CD4-positive, alpha-beta T cell (primary cell): ENCODE results near the gene NTM. TPM values are rescaled to one million over a fixed set of nuclear protein-coding genes. Genes with fewer than 3 reads are reported as not detected.

Experiments
- ATAC-seq: fragments of 200-7000 bp; cut with Tn5 transposase; one replicate; pipeline ENCODE4 v1.10.0; 2022; ENCODE audit warnings: mild to moderate bottlenecking; ENCODE audit not compliant: poor library complexity
- CTCF ChIA-PET: fragments of 350-600 bp; sonication (Branson Sonifier 250); formaldehyde crosslinking; loops from one replicate; lab custom pipeline; 2021; ENCODE audit warnings: antibody characterized with exemption, inconsistent platforms; lab: Charles Lee
- POLR2A ChIA-PET: fragments of 350-600 bp; sonication (Branson Sonifier 250); formaldehyde crosslinking; loops from one replicate; lab custom pipeline; 2021; ENCODE audit warnings: antibody characterized with exemption, inconsistent platforms; lab: Charles Lee
- DNase-seq, 14 experiments: peaks; one replicate each; pipeline ENCODE4 v3.0.0-alpha.2; 2013 to 2020; ENCODE audit warnings: mixed read lengths in 2 of 14
- H3K27ac ChIP-seq, 2 donors: one replicate each; pipeline versions ENCODE4 v1.5.1 to v1.7.0; 2013; ENCODE audit warnings: low read length in 2 of 2, low read depth in 1 of 2, mild to moderate bottlenecking in 1 of 2
- H3K27me3 ChIP-seq, 2 experiments: 1 replicate in 1 of 2; 2 replicates in 1 of 2; pipeline versions ENCODE4 v1.6.1 to v1.7.0; 2013; ENCODE audit warnings: low read length in 2 of 2, control low read depth in 1 of 2, mild to moderate bottlenecking in 1 of 2, moderate library complexity in 1 of 2; ENCODE audit not compliant: insufficient read depth in 2 of 2, control insufficient read depth in 1 of 2
- H3K36me3 ChIP-seq: one replicate; pipeline ENCODE4 v1.6.1; 2013; ENCODE audit warnings: low read length, control low read depth; ENCODE audit not compliant: insufficient read depth
- H3K4me1 ChIP-seq: one replicate; pipeline ENCODE4 v1.6.1; 2013; ENCODE audit warnings: low read length, control low read depth; ENCODE audit not compliant: insufficient read depth
- H3K4me3 ChIP-seq: one replicate; pipeline ENCODE4 v1.5.1; 2013; ENCODE audit warnings: mild to moderate bottlenecking, low read length, moderate library complexity
- H3K9me3 ChIP-seq, 2 experiments: 1 replicate in 1 of 2; 2 replicates in 1 of 2; pipeline versions ENCODE4 v1.6.1 to v1.7.0; 2013; ENCODE audit warnings: low read length in 2 of 2, mild to moderate bottlenecking in 2 of 2, control low read depth in 1 of 2, moderate library complexity in 1 of 2; ENCODE audit not compliant: control insufficient read depth in 1 of 2, insufficient read depth in 1 of 2
- H3K27ac Mint-ChIP-seq: one replicate; pipeline ENCODE4 v1.8.0; 2020; ENCODE audit warnings: mixed read lengths
- H3K27me3 Mint-ChIP-seq: one replicate; pipeline ENCODE4 v1.8.0; 2021; ENCODE audit warnings: mixed read lengths
- H3K36me3 Mint-ChIP-seq: one replicate; pipeline ENCODE4 v1.8.0; 2021; ENCODE audit warnings: low read depth, mixed read lengths
- H3K4me1 Mint-ChIP-seq: one replicate; pipeline ENCODE4 v1.8.0; 2021; ENCODE audit warnings: low read depth, mixed read lengths
- H3K4me3 Mint-ChIP-seq: one replicate; pipeline ENCODE4 v1.8.0; 2020; ENCODE audit warnings: mild to moderate bottlenecking, mixed read lengths
- H3K9me3 Mint-ChIP-seq: one replicate; pipeline ENCODE4 v1.8.0; 2020; ENCODE audit warnings: mixed read lengths
- intact Hi-C, 2 experiments: fragments of 100-400 bp; cut with DNase I in 1 of 2; cut with micrococcal nuclease in 1 of 2; formaldehyde crosslinking; loops; one replicate each; pipeline versions ENCODE4 v1.15.1 to v1.9.0; 2023 to 2025; cut with DNase I, micrococcal nuclease
- total RNA-seq, 174 experiments: library from RNA in 2 of 174; stranded (reverse) in 2 of 174; gene quantifications; one replicate each; pipeline ENCODE4 v1.2.3 and lab custom pipeline; 2021 to 2026
- TF ChIP-seq, protein P1 (sequence below): fragments of 200-600 bp; IDR thresholded peaks from one replicate; pipeline ENCODE4 v1.8.0; 2022; ENCODE audit warnings: antibody characterized with exemption, mild to moderate bottlenecking

Gene NTM
- total RNA-seq, 2 experiments from 2014 or later, result not detected

DNA sequence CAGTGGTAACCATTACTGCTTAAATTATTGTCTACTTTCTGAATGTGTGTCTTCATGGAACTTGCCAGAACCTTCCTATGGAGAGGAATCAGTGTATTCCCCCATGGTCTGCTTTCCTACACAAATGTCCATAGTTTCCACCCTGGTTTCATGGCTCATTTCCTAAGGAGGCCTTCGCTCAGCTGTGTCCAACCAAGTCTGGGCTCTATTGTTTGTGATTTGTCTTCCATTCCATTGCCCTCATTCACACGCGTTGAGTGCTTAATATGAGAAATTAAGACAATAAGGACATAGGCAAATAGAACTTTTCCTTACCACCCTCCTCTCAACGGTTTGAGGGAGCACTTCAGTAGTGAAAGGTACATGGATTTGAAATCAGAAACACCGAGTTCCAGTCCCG is 510.6 kb downstream of the NTM start:
- no peak overlapping the region for H3K4me3 Mint-ChIP-seq
- no peak for ATAC-seq
- no peaks in the 10 kb centered on the region for H3K27me3 Mint-ChIP-seq
- Histone ChIP-seq H3K4me3 (no peak overlapping the region), H3K4me1 (no peaks in the 10 kb centered on the region), H3K9me3 (peaks cover 0 to 10% of the 10 kb centered on the region in 2 experiments), H3K36me3 (no peaks in the 10 kb centered on the region), H3K27me3 (no peaks in the 10 kb centered on the region), H3K27ac (no peak overlapping the region)
- POLR2A ChIA-PET, result no interaction called here
- CTCF ChIA-PET, result no interaction called here
- no peaks in the 10 kb centered on the region for H3K9me3 Mint-ChIP-seq
- no peaks in the 10 kb centered on the region for H3K36me3 Mint-ChIP-seq
- TF ChIP-seq, protein P1, sequence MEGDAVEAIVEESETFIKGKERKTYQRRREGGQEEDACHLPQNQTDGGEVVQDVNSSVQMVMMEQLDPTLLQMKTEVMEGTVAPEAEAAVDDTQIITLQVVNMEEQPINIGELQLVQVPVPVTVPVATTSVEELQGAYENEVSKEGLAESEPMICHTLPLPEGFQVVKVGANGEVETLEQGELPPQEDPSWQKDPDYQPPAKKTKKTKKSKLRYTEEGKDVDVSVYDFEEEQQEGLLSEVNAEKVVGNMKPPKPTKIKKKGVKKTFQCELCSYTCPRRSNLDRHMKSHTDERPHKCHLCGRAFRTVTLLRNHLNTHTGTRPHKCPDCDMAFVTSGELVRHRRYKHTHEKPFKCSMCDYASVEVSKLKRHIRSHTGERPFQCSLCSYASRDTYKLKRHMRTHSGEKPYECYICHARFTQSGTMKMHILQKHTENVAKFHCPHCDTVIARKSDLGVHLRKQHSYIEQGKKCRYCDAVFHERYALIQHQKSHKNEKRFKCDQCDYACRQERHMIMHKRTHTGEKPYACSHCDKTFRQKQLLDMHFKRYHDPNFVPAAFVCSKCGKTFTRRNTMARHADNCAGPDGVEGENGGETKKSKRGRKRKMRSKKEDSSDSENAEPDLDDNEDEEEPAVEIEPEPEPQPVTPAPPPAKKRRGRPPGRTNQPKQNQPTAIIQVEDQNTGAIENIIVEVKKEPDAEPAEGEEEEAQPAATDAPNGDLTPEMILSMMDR, result no peak
- H3K4me1 Mint-ChIP-seq, result no peaks in the 10 kb centered on the region
- no peak overlapping the region for H3K27ac Mint-ChIP-seq
- DNase-seq, result no peak
- intact Hi-C loops, result no loop called here

DNA sequence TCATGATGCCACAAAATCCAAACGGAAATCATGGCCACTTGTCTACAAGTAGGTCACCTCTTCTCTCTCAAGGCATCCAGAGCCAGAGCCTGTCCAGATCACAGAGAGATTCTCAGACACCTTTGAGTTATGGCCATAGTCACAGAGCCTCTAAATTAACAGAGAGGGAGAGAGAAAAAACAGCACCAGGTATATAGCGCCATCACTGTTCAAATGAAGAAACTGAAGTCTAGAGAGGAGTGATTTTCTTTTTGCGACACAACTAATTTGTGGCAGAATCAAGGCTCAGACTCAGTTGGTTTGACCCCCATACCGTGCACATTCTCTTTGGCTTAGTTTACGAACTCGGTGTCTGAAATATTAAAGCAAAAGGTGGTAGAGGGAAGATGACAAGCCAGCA is 512.9 kb downstream of the NTM start:
- intact Hi-C loops, result no loop called here
- ChIA-PET POLR2A (no interaction called here), CTCF (no interaction called here)
- peaks cover 0 to 6% of the 10 kb centered on the region in 2 experiments for H3K9me3 ChIP-seq
- TF ChIP-seq, protein P1, result no peak
- no peak overlapping the region for H3K4me3 ChIP-seq
- no peaks in the 10 kb centered on the region for H3K36me3 ChIP-seq
- Mint-ChIP-seq H3K4me1 (no peaks in the 10 kb centered on the region), H3K9me3 (no peaks in the 10 kb centered on the region), H3K36me3 (no peaks in the 10 kb centered on the region), H3K27me3 (no peaks in the 10 kb centered on the region), H3K4me3 (no peak overlapping the region), H3K27ac (no peak overlapping the region)
- ATAC-seq, result no peak
- H3K4me1 ChIP-seq, result no peaks in the 10 kb centered on the region
- H3K27me3 ChIP-seq, result no peaks in the 10 kb centered on the region
- H3K27ac ChIP-seq, result no peak overlapping the region
- DNase-seq, result no peak

DNA sequence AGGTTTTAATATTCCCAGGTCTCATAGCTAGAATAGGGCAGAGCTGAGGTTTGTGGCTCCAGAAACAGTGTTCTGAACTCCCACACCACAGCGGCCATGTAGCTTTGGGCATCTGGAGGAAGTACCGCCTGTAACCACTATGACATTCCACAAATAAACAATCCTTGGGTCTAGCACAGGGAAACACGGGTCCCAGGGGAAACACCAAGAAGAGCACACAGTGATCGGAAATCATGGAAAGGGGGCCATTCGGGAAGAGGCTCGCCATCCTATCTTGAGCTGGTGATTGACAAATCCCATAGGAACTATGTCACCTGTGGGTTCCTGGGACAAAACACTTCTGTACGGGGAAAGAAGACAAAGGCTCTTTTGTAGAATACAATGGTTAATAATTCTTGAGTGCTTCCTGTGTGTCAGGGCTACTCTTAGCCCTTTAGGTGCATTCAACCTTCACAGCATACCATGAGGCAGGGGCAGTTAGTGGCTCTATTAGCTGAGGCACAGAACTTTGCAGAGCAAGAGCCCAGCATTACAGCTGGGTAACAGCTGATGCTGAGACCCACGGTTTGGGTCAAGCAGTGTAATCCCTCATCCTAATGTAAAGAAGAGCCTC is 514.2 kb downstream of the NTM start:
- no peaks in the 10 kb centered on the region for H3K9me3 Mint-ChIP-seq
- no peaks in the 10 kb centered on the region for H3K4me1 ChIP-seq
- DNase-seq (no peak), ATAC-seq (no peak)
- H3K4me3 Mint-ChIP-seq, result no peak overlapping the region
- H3K9me3 ChIP-seq, result peaks cover 0 to 6% of the 10 kb centered on the region in 2 experiments
- H3K27me3 Mint-ChIP-seq, result no peaks in the 10 kb centered on the region
- TF ChIP-seq, protein P1, result no peak
- H3K36me3 Mint-ChIP-seq, result no peaks in the 10 kb centered on the region
- POLR2A ChIA-PET, result interaction anchor here (0.6 kb wide), 1 partner anchor 9 kb away, joined by 3 read pairs; no protein-coding TSS in a partner anchor
- H3K36me3 ChIP-seq, result no peaks in the 10 kb centered on the region
- no peak overlapping the region for H3K4me3 ChIP-seq
- intact Hi-C loops, result no loop called here
- H3K4me1 Mint-ChIP-seq, result no peaks in the 10 kb centered on the region
- CTCF ChIA-PET, result interaction anchor here (1.1 kb wide), 1 partner anchor 1056 kb away, joined by 3 read pairs; no protein-coding TSS in a partner anchor
- no peak overlapping the region for H3K27ac Mint-ChIP-seq
- no peak overlapping the region for H3K27ac ChIP-seq
- H3K27me3 ChIP-seq, result no peaks in the 10 kb centered on the region
